Fibroblast of lung (primary cell): ENCODE data around the gene DIP2C. TPM values are rescaled to one million over a fixed set of nuclear protein-coding genes. Genes with fewer than 3 reads are reported as not detected.

Experiments
- DNase-seq, 2 donors: peaks; one replicate each; pipeline versions ENCODE4 v3.0.0 to v3.0.0-alpha.2; 2010; ENCODE audit warnings: low read depth in 2 of 2
- H2AFZ ChIP-seq: 2 replicates; pipeline ENCODE4 v1.5.1; 2012; ENCODE audit warnings: low read length, control low read depth, inconsistent platforms
- H3K27ac ChIP-seq: 2 replicates; pipeline ENCODE4 v1.5.1; 2011; ENCODE audit warnings: low read length, control low read depth; ENCODE audit not compliant: insufficient read depth
- H3K27me3 ChIP-seq: 2 replicates; pipeline ENCODE4 v1.5.1; 2011; ENCODE audit warnings: mild to moderate bottlenecking, low read length; ENCODE audit not compliant: control insufficient read depth, insufficient read depth
- H3K36me3 ChIP-seq: 2 replicates; pipeline ENCODE4 v1.5.1; 2011; ENCODE audit warnings: low read length; ENCODE audit not compliant: control insufficient read depth, insufficient read depth
- H3K4me1 ChIP-seq: 2 replicates; pipeline ENCODE4 v1.5.1; 2011; ENCODE audit warnings: low read length; ENCODE audit not compliant: control insufficient read depth, insufficient read depth; ENCODE audit errors: extremely low read depth
- H3K4me2 ChIP-seq: 2 replicates; pipeline ENCODE4 v1.5.1; 2011; ENCODE audit warnings: low read length, control low read depth; ENCODE audit not compliant: insufficient read depth; ENCODE audit errors: extremely low read depth
- H3K4me3 ChIP-seq, 4 experiments: fragments of 200-600 bp in 1 of 4; sonication (generic) in 1 of 4; replicated peaks in 1 of 4; 2 replicates each; pipeline ENCODE4 v1.5.1; 2011 to 2016; ENCODE audit warnings: low read length in 4 of 4, low read depth in 3 of 4, mild to moderate bottlenecking in 3 of 4, control low read depth in 2 of 4, inconsistent platforms in 1 of 4, mixed read lengths in 1 of 4; ENCODE audit not compliant: insufficient read depth in 1 of 4; ENCODE audit errors: control extremely low read depth in 1 of 4
- H3K79me2 ChIP-seq: 2 replicates; pipeline ENCODE4 v1.5.1; 2012; ENCODE audit warnings: mild to moderate bottlenecking, low read length, inconsistent platforms; ENCODE audit not compliant: control insufficient read depth, insufficient read depth
- H3K9ac ChIP-seq: 2 replicates; pipeline ENCODE4 v1.5.1; 2011; ENCODE audit warnings: mild to moderate bottlenecking, low read length, control low read depth; ENCODE audit not compliant: insufficient read depth
- H3K9me3 ChIP-seq: 2 replicates; pipeline ENCODE4 v1.5.1; 2012; ENCODE audit warnings: low read depth, low read length; ENCODE audit not compliant: control insufficient read depth, insufficient read depth
- H4K20me1 ChIP-seq: 2 replicates; pipeline ENCODE4 v1.5.1; 2011; ENCODE audit warnings: low read length; ENCODE audit not compliant: control insufficient read depth, insufficient read depth; ENCODE audit errors: extremely low read depth
- CTCF ChIP-seq, 2 donors: IDR thresholded peaks in 1 of 2; conservative IDR thresholded peaks in 1 of 2; 1 replicate in 1 of 2; 2 replicates in 1 of 2; pipeline ENCODE4 v1.5.1; 2011 to 2012; ENCODE audit warnings: low read length in 2 of 2, control low read depth in 1 of 2, inconsistent platforms in 1 of 2, low read depth in 1 of 2, mild to moderate bottlenecking in 1 of 2
- EZH2 ChIP-seq: IDR thresholded peaks from 2 replicates; pipeline ENCODE4 v1.5.1; 2012; ENCODE audit warnings: low read length, control low read depth, mild to moderate bottlenecking; ENCODE audit errors: missing control alignments
- polyA plus RNA-seq, 2 donors: library from polyadenylated mRNA; depleted of rRNA in 1 of 2; stranded (reverse) in 1 of 2; unstranded in 1 of 2; fragments of >200 nt; gene quantifications; 2 replicates each; pipeline ENCODE4 v1.2.1, GENCODE V29; 2011 to 2012; ENCODE audit warnings: missing spikeins in 1 of 2
- total RNA-seq: library from RNA; depleted of rRNA; stranded (reverse); fragments of >200 nt; gene quantifications from 2 replicates; pipeline ENCODE4 v1.2.1, GENCODE V29; 2014

DIP2C gene
- total and polyA plus RNA-seq, 2 donors (not counting 1 experiment from before 2014, with no cell fraction given) = 10.7 to 18.3 TPM

GRCh38 chr10:470339-471003 is 219.0 kb downstream of the DIP2C start:
- Histone ChIP-seq H3K27ac (no peak overlapping the region), H3K27me3 (no peaks in the 10 kb centered on the region), H3K9me3 (no peaks in the 10 kb centered on the region), H3K9ac (no peak overlapping the region), H3K4me2 (no peak overlapping the region), H3K4me1 (no peaks in the 10 kb centered on the region), H4K20me1 (no peaks in the 10 kb centered on the region), H2AFZ (no peak overlapping the region), H3K36me3 (peaks cover 6% of the 10 kb centered on the region), H3K79me2 (no peaks in the 10 kb centered on the region), H3K4me3 (no peak overlapping the region)
- TF ChIP-seq CTCF (conservative IDR thresholded peaks at IDR 0.05 in 1 of 2, IDR thresholded peaks at IDR 0.05 in 1 of 2; ENCODE audit: low read depth in 1 of 2, low read length in 2 of 2) = no peak
- no peak for TF ChIP-seq EZH2
- no peak for DNase-seq

- H3K4me3 ChIP-seq = no peak overlapping the region
- H3K27me3 ChIP-seq = no peaks in the 10 kb centered on the region
- no peaks in the 10 kb centered on the region for H4K20me1 ChIP-seq
- no peak overlapping the region for H2AFZ ChIP-seq
- H3K79me2 ChIP-seq = no peaks in the 10 kb centered on the region
- H3K27ac ChIP-seq = no peak overlapping the region
- TF ChIP-seq EZH2 (no peak), CTCF (conservative IDR thresholded peaks at IDR 0.05 in 1 of 2, IDR thresholded peaks at IDR 0.05 in 1 of 2; ENCODE audit: low read depth in 1 of 2, low read length in 2 of 2) (no peak)
- H3K4me2 ChIP-seq = no peak overlapping the region
- DNase-seq = no peak
- H3K9ac ChIP-seq = no peak overlapping the region
- H3K4me1 ChIP-seq = no peaks in the 10 kb centered on the region
- no peaks in the 10 kb centered on the region for H3K9me3 ChIP-seq
- peaks cover 6% of the 10 kb centered on the region for H3K36me3 ChIP-seq
Measured at GRCh38 chr10:469947-470338, 219.5 kb downstream of the DIP2C start.

GRCh38 chr10:459743-460142 is 229.7 kb downstream of the DIP2C start:
- Histone ChIP-seq H3K9ac (no peak overlapping the region), H4K20me1 (no peaks in the 10 kb centered on the region), H3K9me3 (no peaks in the 10 kb centered on the region), H3K27me3 (no peaks in the 10 kb centered on the region), H3K79me2 (peaks cover 2% of the 10 kb centered on the region), H2AFZ (no peak overlapping the region), H3K36me3 (no peaks in the 10 kb centered on the region), H3K27ac (no peak overlapping the region), H3K4me3 (no peak overlapping the region), H3K4me2 (no peak overlapping the region), H3K4me1 (no peaks in the 10 kb centered on the region)
- no peak for DNase-seq
- TF ChIP-seq EZH2 (no peak), CTCF (conservative IDR thresholded peaks at IDR 0.05 in 1 of 2, IDR thresholded peaks at IDR 0.05 in 1 of 2; ENCODE audit: low read depth in 1 of 2, low read length in 2 of 2) (no peak)
